Heart right ventricle (tissue), 16 donors: ENCODE results near the gene BRD4. TPM values are rescaled to one million over a fixed set of nuclear protein-coding genes. Genes with fewer than 3 reads are reported as not detected.

Experiments
- ATAC-seq, 8 donors: fragments of 200-7000 bp; cut with Tn5 transposase; one replicate each; pipeline ENCODE4 v1.9.1; 2020; ENCODE audit warnings: mild to moderate bottlenecking in 8 of 8, moderate library complexity in 8 of 8, moderate number of reproducible peaks in 1 of 8
- DNase-seq, 2 donors: peaks; one replicate each; pipeline ENCODE4 v3.0.0-alpha.2; 2020
- H3K27ac ChIP-seq, 10 donors: fragments of 200-600 bp; sonication (generic) in 2 of 10; one replicate each; pipeline versions ENCODE4 v1.5.0 to v1.8.0; 2020 to 2022; ENCODE audit warnings: mild to moderate bottlenecking in 3 of 10
- H3K27me3 ChIP-seq, 7 donors: fragments of 200-600 bp; one replicate each; pipeline ENCODE4 v1.8.0; 2021 to 2022; ENCODE audit warnings: mild to moderate bottlenecking in 2 of 7
- H3K36me3 ChIP-seq, 9 donors: fragments of 200-600 bp; sonication (generic) in 1 of 9; one replicate each; pipeline versions ENCODE4 v1.5.0 to v1.8.0; 2020 to 2022; ENCODE audit warnings: mild to moderate bottlenecking in 2 of 9
- H3K4me1 ChIP-seq, 9 donors: fragments of 200-600 bp; sonication (generic) in 1 of 9; one replicate each; pipeline versions ENCODE4 v1.5.0 to v1.8.0; 2020 to 2022; ENCODE audit warnings: mild to moderate bottlenecking in 4 of 9
- H3K4me3 ChIP-seq, 10 donors: fragments of 200-600 bp; sonication (generic) in 2 of 10; one replicate each; pipeline versions ENCODE4 v1.5.0 to v1.8.0; 2020 to 2022; ENCODE audit warnings: mild to moderate bottlenecking in 7 of 10, moderate library complexity in 2 of 10
- H3K9me3 ChIP-seq, 11 donors: fragments of 200-600 bp in 10 of 11; sonication (generic) in 2 of 11; one replicate each; pipeline versions ENCODE4 v1.5.0 to v1.8.0; 2013 to 2022; ENCODE audit warnings: mild to moderate bottlenecking in 2 of 11, control low read depth in 1 of 11, moderate library complexity in 1 of 11
- WGBS, 2 donors: extraction: QIAGEN DNeasy Blood & Tissue Kit; methylation state at CpG; one replicate each; pipeline ENCODE4 v1.1.7; 2013; ENCODE audit warnings: inconsistent platforms in 1 of 2; 5-methylcytosine and 5-hydroxymethylcytosine counted together
- intact Hi-C, 10 donors: fragments of 100-400 bp; cut with DNase I; formaldehyde crosslinking; loops; one replicate each; pipeline versions ENCODE4 v1.11.1 to v1.14.2; 2022
- polyA plus RNA-seq, 2 donors: library from polyadenylated mRNA; stranded (reverse); fragments of 200-250 nt; gene quantifications; one replicate each; pipeline ENCODE4 v1.2.3, GENCODE V29; 2013
- total RNA-seq, 10 donors: library from RNA; stranded (reverse); fragmentation: NEBNext Ultra II Directional in 3 of 10; extraction: Animal tissue kit (Norgen Biotek cat#: 25700) in 3 of 10; gene quantifications; one replicate each; pipeline versions ENCODE4 v1.2.1 to v1.2.4, GENCODE V29; 2021 to 2023
- TF ChIP-seq, protein P1 (sequence below), 9 donors: fragments of 200-600 bp; sonication (generic) in 2 of 9; IDR thresholded peaks; one replicate each; pipeline versions ENCODE4 v1.5.0 to v1.8.0; 2021 to 2022; ENCODE audit warnings: antibody characterized with exemption in 9 of 9, mild to moderate bottlenecking in 5 of 9, moderate library complexity in 1 of 9
- donor health status: Arrhythmogenic right ventricular cardiomyopathy.
- donor health status: ischemic (EF 13 %, LVEDD 7.1; RV severe dilation, severe dysfunction).
- donor health status: healthy with polysubstance abuse.
- donor health status: DM: no; HTN: yes; CAD: no.
- donor health status: DM: no; HTN: no; CAD: no.
- donor health status: ischemic (EF 25% LVEDD 6.9; RV normal size, moderate dysfunction).
- donor health status: ischemic (EF 25% LVEDD 5.7; RV mildly dilated, moderate dysfunction).
- donor health status: healthy.
- donor health status: DM: yes; HTN: yes; CAD: no.
- donor health status: Ischemic cardiomyopathy.
- donor health status: ischemic (EF 35%, LVEDD 5.7; RV mildly dilated, moderate dysfunction).
- donor health status: nonischemic (EF 11% LVEDD 7.7; RV severe dilation, severe dysfunction).
- donor health status: DM: yes; HTN: yes; CAD: no.
- donor health status: PGD.
- donor health status: ischemic (EF 29% LVEDD 5.4; RV normal size, mild dysfunction).
- donor health status: nonischemic (EF 23%, LVEDD 6.1; RV moderate dilation, normal function).

The BRD4 gene
- total and polyA plus RNA-seq, 12 donors, result 31.2 to 85.1 (median 53.6) TPM

GRCh38 chr19:15374105-15374651 lies 41.8 kb upstream of the BRD4 start:
- H3K9me3 ChIP-seq, result no peaks in the 10 kb centered on the region
- TF ChIP-seq, protein P1, sequence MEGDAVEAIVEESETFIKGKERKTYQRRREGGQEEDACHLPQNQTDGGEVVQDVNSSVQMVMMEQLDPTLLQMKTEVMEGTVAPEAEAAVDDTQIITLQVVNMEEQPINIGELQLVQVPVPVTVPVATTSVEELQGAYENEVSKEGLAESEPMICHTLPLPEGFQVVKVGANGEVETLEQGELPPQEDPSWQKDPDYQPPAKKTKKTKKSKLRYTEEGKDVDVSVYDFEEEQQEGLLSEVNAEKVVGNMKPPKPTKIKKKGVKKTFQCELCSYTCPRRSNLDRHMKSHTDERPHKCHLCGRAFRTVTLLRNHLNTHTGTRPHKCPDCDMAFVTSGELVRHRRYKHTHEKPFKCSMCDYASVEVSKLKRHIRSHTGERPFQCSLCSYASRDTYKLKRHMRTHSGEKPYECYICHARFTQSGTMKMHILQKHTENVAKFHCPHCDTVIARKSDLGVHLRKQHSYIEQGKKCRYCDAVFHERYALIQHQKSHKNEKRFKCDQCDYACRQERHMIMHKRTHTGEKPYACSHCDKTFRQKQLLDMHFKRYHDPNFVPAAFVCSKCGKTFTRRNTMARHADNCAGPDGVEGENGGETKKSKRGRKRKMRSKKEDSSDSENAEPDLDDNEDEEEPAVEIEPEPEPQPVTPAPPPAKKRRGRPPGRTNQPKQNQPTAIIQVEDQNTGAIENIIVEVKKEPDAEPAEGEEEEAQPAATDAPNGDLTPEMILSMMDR (IDR thresholded peaks at IDR 0.05), result no peak
- H3K4me3 ChIP-seq, result peak overlapping the region in 7 of 10 donors; percentile 11 to 26 (median 16)
- peak overlapping the region; percentile 16 to 88 (median 68) for H3K27ac ChIP-seq
- peaks cover 11 to 58% (median 38%) of the 10 kb centered on the region in 9 donors for H3K36me3 ChIP-seq
- peaks cover 34 to 71% (median 54%) of the 10 kb centered on the region in 9 donors for H3K4me1 ChIP-seq
- DNase-seq (no peak), ATAC-seq (peak in 5 of 8 donors; percentile 1 to 20 (median 2))
- 45 to 62% methylated on average over 21 of the region's 21 CpGs for WGBS, 2 donors
- intact Hi-C loops, result loop anchor here in 3 of 10 donors (5.0 to 10.0 kb wide), 3 partner anchors 42 to 181 kb away; partner anchors contain the start of gene BRD4 (in 1 of the 3)
- H3K27me3 ChIP-seq, result no peaks in the 10 kb centered on the region

DNA sequence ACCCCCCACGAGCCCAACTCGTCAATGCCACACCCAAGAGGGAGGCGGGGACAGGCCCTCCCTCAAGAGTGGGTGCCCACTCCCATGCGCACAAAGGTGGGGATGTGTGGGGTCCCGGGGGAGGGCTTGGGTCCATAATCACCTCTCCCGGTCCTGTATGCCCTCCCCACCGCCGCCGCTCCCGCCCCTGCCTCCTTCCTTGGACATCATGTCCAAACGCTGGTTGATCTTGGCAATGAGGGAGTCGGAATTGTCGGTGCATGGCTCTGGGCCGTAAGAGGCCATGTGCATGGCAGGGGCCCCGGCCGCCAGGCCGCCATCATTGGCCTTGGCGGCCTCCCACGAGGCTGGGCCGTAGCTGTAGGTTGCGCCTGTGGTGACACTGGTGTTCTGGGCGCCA lies 41.3 kb upstream of the BRD4 start:
- H3K27me3 ChIP-seq, result no peaks in the 10 kb centered on the region
- TF ChIP-seq, protein P1 (IDR thresholded peaks at IDR 0.05), result no peak
- 91% methylated on average over 22 of the region's 22 CpGs for WGBS, 2 donors
- H3K27ac ChIP-seq, result peak overlapping the region in 8 of 10 donors; percentile 59 to 88 (median 73)
- intact Hi-C loops, result loop anchor here in 3 of 10 donors (5.0 to 10.0 kb wide), 3 partner anchors 41 to 181 kb away; partner anchors contain the start of gene BRD4 (in 1 of the 3)
- ATAC-seq, result peak in 1 of 8 donors; percentile 2
- no peak for DNase-seq
- H3K4me1 ChIP-seq, result peaks cover 34 to 71% (median 54%) of the 10 kb centered on the region in 9 donors
- H3K4me3 ChIP-seq, result no peak overlapping the region
- no peaks in the 10 kb centered on the region for H3K9me3 ChIP-seq
- H3K36me3 ChIP-seq, result peaks cover 11 to 63% (median 43%) of the 10 kb centered on the region in 9 donors

- Histone ChIP-seq H3K27ac (peak overlapping the region in 2 of 10 donors; percentile 14 to 85), H3K4me1 (peaks cover 34 to 74% (median 57%) of the 10 kb centered on the region in 9 donors), H3K9me3 (no peaks in the 10 kb centered on the region), H3K4me3 (no peak overlapping the region), H3K27me3 (no peaks in the 10 kb centered on the region), H3K36me3 (peaks cover 11 to 70% (median 51%) of the 10 kb centered on the region in 9 donors)
- TF ChIP-seq, protein P1 (IDR thresholded peaks at IDR 0.05), result no peak
- DNase-seq (no peak), ATAC-seq (no peak)
- 96% methylated on average over 30 of the region's 30 CpGs for WGBS, 2 donors
- intact Hi-C loops, result loop anchor here in 3 of 10 donors (5.0 to 10.0 kb wide), 3 partner anchors 41 to 182 kb away; partner anchors contain the start of gene BRD4 (in 1 of the 3)
These were observed 40.6 kb upstream of the BRD4 start for GRCh38 chr19:15372891-15373301.

DNA sequence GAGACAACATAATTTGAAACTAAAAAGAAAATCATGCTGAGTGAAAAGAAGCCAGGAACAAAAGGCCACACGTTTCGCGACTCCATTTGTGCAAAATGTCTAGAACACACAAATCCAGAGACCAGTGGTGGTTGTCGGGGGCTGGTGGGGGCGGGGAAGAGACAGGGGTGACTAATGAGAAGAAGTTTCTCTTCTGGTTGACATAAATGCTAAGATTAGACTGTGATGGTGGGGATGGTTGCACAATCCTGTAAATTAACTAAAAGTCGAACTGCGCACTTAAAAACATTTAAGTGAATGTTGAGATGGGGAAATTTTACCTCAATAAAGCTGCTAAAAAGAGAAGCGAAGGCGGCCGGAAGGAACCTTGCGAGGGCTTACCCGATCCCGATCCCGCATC lies 40.1 kb upstream of the BRD4 start:
- Histone ChIP-seq H3K27ac (peak overlapping the region in 4 of 10 donors; percentile 21 to 61 (median 60)), H3K36me3 (peaks cover 11 to 75% (median 55%) of the 10 kb centered on the region in 9 donors), H3K4me1 (peaks cover 31 to 74% (median 57%) of the 10 kb centered on the region in 9 donors), H3K4me3 (no peak overlapping the region), H3K27me3 (no peaks in the 10 kb centered on the region), H3K9me3 (no peaks in the 10 kb centered on the region)
- ATAC-seq, result no peak
- intact Hi-C loops, result loop anchor here in 3 of 10 donors (5.0 to 10.0 kb wide), 3 partner anchors 40 to 182 kb away; partner anchors contain the start of gene BRD4 (in 1 of the 3)
- TF ChIP-seq, protein P1 (IDR thresholded peaks at IDR 0.05), result no peak
- 95 to 97% methylated on average over 14 of the region's 14 CpGs for WGBS, 2 donors
- DNase-seq, result no peak
